ENCODE results near the gene MAGEA9B. TPM values are rescaled to one million over a fixed set of nuclear protein-coding genes. Genes with fewer than 3 reads are reported as not detected.
"Not testable (repeated sequence)": the region's sequence is repeated elsewhere in the genome, so short reads cannot be mapped to it uniquely, and the experiment has no call there.

The MAGEA9B gene
- total RNA-seq, 1 donor from 2014 or later = not detected

DNA sequence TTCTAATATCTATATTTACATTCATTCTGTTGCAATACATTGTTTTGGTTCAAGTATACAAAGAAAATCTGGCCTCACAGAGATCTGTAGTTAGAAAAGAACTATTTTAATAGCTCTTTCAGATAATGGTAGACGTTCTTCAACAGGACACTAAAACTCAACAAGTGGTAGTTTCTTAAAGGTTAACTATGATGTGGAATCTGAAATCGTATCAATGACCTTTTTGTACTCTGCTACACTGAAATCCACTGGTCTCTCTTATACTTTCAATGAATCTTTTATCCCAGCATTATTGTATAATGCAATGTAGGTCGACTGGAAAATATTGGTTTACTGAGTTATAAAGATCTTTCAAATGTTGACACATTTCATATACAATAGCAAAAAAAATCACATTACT is 31.6 kb upstream of the MAGEA9B start:
- Histone ChIP-seq H3K27ac (ENCODE audit: low read depth, low read length) (no peak overlapping the region), H3K4me3 (ENCODE audit: low read length in 3 of 3) (no peak overlapping the region), H3K27me3 (ENCODE audit: control insufficient read depth in 3 of 3, insufficient read depth in 3 of 3, low read length in 3 of 3) (no peaks in the 10 kb centered on the region), H3K4me1 (ENCODE audit: control insufficient read depth in 3 of 3, insufficient read depth in 3 of 3, low read length in 3 of 3) (peaks cover 0 to under 1% (median 0%) of the 10 kb centered on the region in 3 donors), H3K9me3 (ENCODE audit: control insufficient read depth in 3 of 3, low read length in 3 of 3) (no peaks in the 10 kb centered on the region), H3K9ac (ENCODE audit: low read depth in 1 of 3, low read length in 3 of 3) (no peak overlapping the region), H3K36me3 (ENCODE audit: control insufficient read depth in 3 of 3, insufficient read depth in 3 of 3, low read length in 3 of 3) (no peaks in the 10 kb centered on the region)

DNA sequence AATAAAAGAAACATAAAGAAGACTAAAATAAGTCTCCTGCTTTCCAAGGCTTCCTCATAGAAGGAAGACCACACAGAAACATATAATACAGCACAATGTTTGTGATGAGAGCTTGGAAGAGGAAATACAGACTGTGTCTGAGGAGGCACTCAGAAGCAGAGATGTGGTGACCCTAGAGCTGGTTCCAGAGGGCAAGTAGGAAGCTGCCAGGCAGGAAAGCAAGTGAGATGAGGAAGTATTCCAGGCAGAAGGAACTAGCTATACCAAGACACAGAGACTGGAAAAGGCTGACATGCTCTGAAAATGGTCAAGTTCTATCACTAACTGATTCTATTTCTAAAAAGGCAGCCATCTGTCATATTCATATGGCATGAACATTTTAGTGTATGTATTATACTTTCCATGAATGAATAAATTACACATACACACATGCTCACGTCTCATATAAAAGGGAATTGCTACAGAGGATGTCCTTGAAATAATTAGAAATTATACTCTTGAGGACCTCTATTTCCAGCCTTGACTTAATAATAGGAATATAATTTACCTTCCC is 24.4 kb upstream of the MAGEA9B start:
- Histone ChIP-seq H3K27me3 (ENCODE audit: control insufficient read depth in 3 of 3, insufficient read depth in 3 of 3, low read length in 3 of 3) (no peaks in the 10 kb centered on the region), H3K27ac (ENCODE audit: low read depth, low read length) (no peak overlapping the region), H3K4me3 (ENCODE audit: low read length in 3 of 3) (no peak overlapping the region), H3K9ac (ENCODE audit: low read depth in 1 of 3, low read length in 3 of 3) (no peak overlapping the region), H3K4me1 (ENCODE audit: control insufficient read depth in 3 of 3, insufficient read depth in 3 of 3, low read length in 3 of 3) (no peaks in the 10 kb centered on the region), H3K9me3 (ENCODE audit: control insufficient read depth in 3 of 3, low read length in 3 of 3) (no peaks in the 10 kb centered on the region), H3K36me3 (ENCODE audit: control insufficient read depth in 3 of 3, insufficient read depth in 3 of 3, low read length in 3 of 3) (no peaks in the 10 kb centered on the region)

- Histone ChIP-seq H3K4me3 (ENCODE audit: low read length in 3 of 3) (no peak overlapping the region), H3K27me3 (ENCODE audit: control insufficient read depth in 3 of 3, insufficient read depth in 3 of 3, low read length in 3 of 3) (no peaks in the 10 kb centered on the region), H3K36me3 (ENCODE audit: control insufficient read depth in 3 of 3, insufficient read depth in 3 of 3, low read length in 3 of 3) (peaks cover 0 to 3% (median 0%) of the 10 kb centered on the region in 3 donors), H3K9me3 (ENCODE audit: control insufficient read depth in 3 of 3, low read length in 3 of 3) (no peaks in the 10 kb centered on the region), H3K9ac (ENCODE audit: low read depth in 1 of 3, low read length in 3 of 3) (no peak overlapping the region), H3K27ac (ENCODE audit: low read depth, low read length) (no peak overlapping the region), H3K4me1 (ENCODE audit: control insufficient read depth in 3 of 3, insufficient read depth in 3 of 3, low read length in 3 of 3) (peaks cover 0 to 4% (median 4%) of the 10 kb centered on the region in 3 donors)
Measured at GRCh38 chrX:149610511-149610910, 23.3 kb upstream of the MAGEA9B start.

- Histone ChIP-seq H3K4me3 (ENCODE audit: low read length in 3 of 3) (no peak overlapping the region), H3K9ac (ENCODE audit: low read depth in 1 of 3, low read length in 3 of 3) (no peak overlapping the region), H3K9me3 (ENCODE audit: control insufficient read depth in 3 of 3, low read length in 3 of 3) (no peaks in the 10 kb centered on the region), H3K27ac (ENCODE audit: low read depth, low read length) (no peak overlapping the region), H3K4me1 (ENCODE audit: control insufficient read depth in 3 of 3, insufficient read depth in 3 of 3, low read length in 3 of 3) (peaks cover 0 to 4% (median 4%) of the 10 kb centered on the region in 3 donors), H3K36me3 (ENCODE audit: control insufficient read depth in 3 of 3, insufficient read depth in 3 of 3, low read length in 3 of 3) (peaks cover 0 to 3% (median 0%) of the 10 kb centered on the region in 3 donors), H3K27me3 (ENCODE audit: control insufficient read depth in 3 of 3, insufficient read depth in 3 of 3, low read length in 3 of 3) (no peaks in the 10 kb centered on the region)
Measured at GRCh38 chrX:149607699-149608098, 20.4 kb upstream of the MAGEA9B start.

DNA sequence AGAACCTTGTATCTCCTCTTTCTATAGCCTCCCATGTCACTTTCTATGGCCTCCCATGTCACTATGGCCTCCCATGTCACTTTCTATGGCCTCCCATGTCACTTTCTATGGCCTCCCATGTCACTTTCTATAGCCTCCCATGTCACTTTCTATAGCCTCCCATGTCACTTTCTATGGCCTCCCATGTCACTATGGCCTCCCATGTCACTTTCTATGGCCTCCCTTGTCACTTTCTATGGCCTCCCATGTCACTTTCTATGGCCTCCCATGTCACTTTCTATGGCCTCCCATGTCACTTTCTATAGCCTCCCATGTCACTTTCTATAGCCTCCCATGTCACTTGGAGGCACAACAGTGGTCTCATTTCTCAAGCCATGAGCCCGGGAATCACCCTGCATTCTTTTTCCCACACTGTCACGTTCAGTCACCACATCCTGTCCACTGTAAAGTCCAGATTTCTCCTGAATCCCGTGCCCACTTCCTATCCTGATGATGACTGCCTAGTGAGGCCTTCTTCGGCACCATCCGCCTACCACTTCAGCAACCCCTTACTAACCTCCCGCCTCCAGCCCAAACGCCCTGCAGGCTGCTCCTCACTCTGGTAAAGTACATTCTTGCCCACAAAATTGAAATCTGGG is 18.1 kb upstream of the MAGEA9B start:
- H3K27ac ChIP-seq (ENCODE audit: low read depth, low read length); H3K4me3 ChIP-seq (ENCODE audit: low read length in 3 of 3); H3K4me1 ChIP-seq (ENCODE audit: control insufficient read depth in 3 of 3, insufficient read depth in 3 of 3, low read length in 3 of 3); H3K27me3 ChIP-seq (ENCODE audit: control insufficient read depth in 3 of 3, insufficient read depth in 3 of 3, low read length in 3 of 3); H3K9ac ChIP-seq (ENCODE audit: low read depth in 1 of 3, low read length in 3 of 3); H3K36me3 ChIP-seq (ENCODE audit: control insufficient read depth in 3 of 3, insufficient read depth in 3 of 3, low read length in 3 of 3); H3K9me3 ChIP-seq (ENCODE audit: control insufficient read depth in 3 of 3, low read length in 3 of 3): not testable (repeated sequence)

DNA sequence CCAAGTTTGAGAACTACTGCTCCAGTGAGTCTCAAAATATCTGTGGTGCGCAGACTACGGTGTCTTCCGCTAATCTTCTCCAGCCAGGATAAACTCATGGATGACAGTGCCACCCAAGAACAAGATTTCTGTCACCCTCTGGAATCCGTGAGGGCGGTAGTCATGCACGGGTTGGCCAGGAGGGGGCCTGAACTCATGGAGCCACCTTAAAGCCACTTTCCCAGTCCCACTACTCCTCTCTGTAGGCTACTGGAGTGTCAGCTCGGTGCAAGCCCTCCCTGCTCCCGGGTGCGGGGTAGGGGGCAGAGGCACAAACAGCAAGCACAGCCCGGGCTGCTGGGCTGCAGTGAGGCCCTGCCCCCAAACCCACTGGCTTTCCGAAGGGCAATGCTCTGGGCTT is 11.3 kb upstream of the MAGEA9B start:
- not testable (repeated sequence) for H3K27me3 ChIP-seq (ENCODE audit: control insufficient read depth in 3 of 3, insufficient read depth in 3 of 3, low read length in 3 of 3); H3K36me3 ChIP-seq (ENCODE audit: control insufficient read depth in 3 of 3, insufficient read depth in 3 of 3, low read length in 3 of 3); H3K9ac ChIP-seq (ENCODE audit: low read depth in 1 of 3, low read length in 3 of 3); H3K9me3 ChIP-seq (ENCODE audit: control insufficient read depth in 3 of 3, low read length in 3 of 3); H3K27ac ChIP-seq (ENCODE audit: low read depth, low read length); H3K4me3 ChIP-seq (ENCODE audit: low read length in 3 of 3); H3K4me1 ChIP-seq (ENCODE audit: control insufficient read depth in 3 of 3, insufficient read depth in 3 of 3, low read length in 3 of 3)

GRCh38 chrX:149595943-149596342 is 8.7 kb upstream of the MAGEA9B start:
- H3K27me3 ChIP-seq (ENCODE audit: control insufficient read depth in 3 of 3, insufficient read depth in 3 of 3, low read length in 3 of 3); H3K4me3 ChIP-seq (ENCODE audit: low read length in 3 of 3); H3K9ac ChIP-seq (ENCODE audit: low read depth in 1 of 3, low read length in 3 of 3); H3K27ac ChIP-seq (ENCODE audit: low read depth, low read length); H3K9me3 ChIP-seq (ENCODE audit: control insufficient read depth in 3 of 3, low read length in 3 of 3); H3K4me1 ChIP-seq (ENCODE audit: control insufficient read depth in 3 of 3, insufficient read depth in 3 of 3, low read length in 3 of 3); H3K36me3 ChIP-seq (ENCODE audit: control insufficient read depth in 3 of 3, insufficient read depth in 3 of 3, low read length in 3 of 3): not testable (repeated sequence)

GRCh38 chrX:149595214-149595613 is 8.0 kb upstream of the MAGEA9B start, which contains the start of gene HSFX2:
Gene HSFX2, minus strand, starts transcription at chrX:149595314. Its CDS starts 614 bp downstream, at chrX:149594700.
- H3K9ac ChIP-seq (ENCODE audit: low read depth in 1 of 3, low read length in 3 of 3); H3K36me3 ChIP-seq (ENCODE audit: control insufficient read depth in 3 of 3, insufficient read depth in 3 of 3, low read length in 3 of 3); H3K27me3 ChIP-seq (ENCODE audit: control insufficient read depth in 3 of 3, insufficient read depth in 3 of 3, low read length in 3 of 3); H3K4me1 ChIP-seq (ENCODE audit: control insufficient read depth in 3 of 3, insufficient read depth in 3 of 3, low read length in 3 of 3); H3K4me3 ChIP-seq (ENCODE audit: low read length in 3 of 3); H3K27ac ChIP-seq (ENCODE audit: low read depth, low read length); H3K9me3 ChIP-seq (ENCODE audit: control insufficient read depth in 3 of 3, low read length in 3 of 3): not testable (repeated sequence)

DNA sequence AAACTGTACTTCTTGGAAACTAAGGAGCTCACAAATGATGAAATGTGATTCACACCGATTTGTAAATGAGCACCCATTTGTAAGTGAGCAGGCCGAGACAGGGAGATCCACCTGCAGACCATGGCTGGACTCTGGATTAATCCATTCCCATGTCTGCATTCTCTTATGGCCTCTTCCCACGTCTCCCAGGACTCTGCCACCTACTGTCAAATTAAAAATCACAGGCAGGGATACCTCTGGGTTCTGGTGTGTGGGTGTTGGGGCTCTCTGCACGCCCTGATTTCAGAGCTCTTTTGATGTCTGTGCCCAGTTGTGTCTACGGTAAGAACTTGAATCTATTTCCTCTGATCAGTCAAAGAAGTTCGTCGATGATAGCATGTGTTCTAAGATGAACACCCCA is 3.7 kb upstream of the MAGEA9B start:
- H3K9ac ChIP-seq (ENCODE audit: low read depth in 1 of 3, low read length in 3 of 3); H3K27me3 ChIP-seq (ENCODE audit: control insufficient read depth in 3 of 3, insufficient read depth in 3 of 3, low read length in 3 of 3); H3K4me3 ChIP-seq (ENCODE audit: low read length in 3 of 3); H3K27ac ChIP-seq (ENCODE audit: low read depth, low read length); H3K9me3 ChIP-seq (ENCODE audit: control insufficient read depth in 3 of 3, low read length in 3 of 3); H3K36me3 ChIP-seq (ENCODE audit: control insufficient read depth in 3 of 3, insufficient read depth in 3 of 3, low read length in 3 of 3); H3K4me1 ChIP-seq (ENCODE audit: control insufficient read depth in 3 of 3, insufficient read depth in 3 of 3, low read length in 3 of 3): not testable (repeated sequence)

- H3K9ac ChIP-seq (ENCODE audit: low read depth in 1 of 3, low read length in 3 of 3); H3K9me3 ChIP-seq (ENCODE audit: control insufficient read depth in 3 of 3, low read length in 3 of 3); H3K27me3 ChIP-seq (ENCODE audit: control insufficient read depth in 3 of 3, insufficient read depth in 3 of 3, low read length in 3 of 3); H3K4me3 ChIP-seq (ENCODE audit: low read length in 3 of 3); H3K36me3 ChIP-seq (ENCODE audit: control insufficient read depth in 3 of 3, insufficient read depth in 3 of 3, low read length in 3 of 3); H3K27ac ChIP-seq (ENCODE audit: low read depth, low read length); H3K4me1 ChIP-seq (ENCODE audit: control insufficient read depth in 3 of 3, insufficient read depth in 3 of 3, low read length in 3 of 3): not testable (repeated sequence)
Measured at GRCh38 chrX:149585631-149586030, 1.6 kb downstream of the MAGEA9B start.

Data from skeletal muscle tissue (tissue), 4 donors.